ENCODE data around the gene EVC2.

DNA sequence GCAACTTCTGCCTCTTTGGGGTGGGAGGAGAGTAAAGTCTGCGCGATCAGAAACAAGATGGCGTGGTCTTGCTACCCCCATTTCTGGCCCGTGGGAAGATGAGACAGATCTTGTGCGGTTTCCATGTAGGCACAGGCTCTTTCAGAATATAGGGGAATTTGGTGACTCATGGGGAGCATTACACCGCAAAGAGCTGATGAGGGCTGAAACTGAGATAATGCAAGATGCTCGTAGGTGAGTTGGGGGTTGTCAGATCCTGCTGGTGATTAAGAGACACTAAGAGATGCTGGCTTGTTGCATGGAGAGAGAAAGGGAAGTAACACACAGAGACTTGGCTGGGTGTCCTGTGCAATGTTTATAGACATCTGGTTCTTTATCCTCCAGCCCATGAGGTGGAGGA, 4.2 kb upstream of the EVC2 start:
- TF ChIP-seq, protein P1, sequence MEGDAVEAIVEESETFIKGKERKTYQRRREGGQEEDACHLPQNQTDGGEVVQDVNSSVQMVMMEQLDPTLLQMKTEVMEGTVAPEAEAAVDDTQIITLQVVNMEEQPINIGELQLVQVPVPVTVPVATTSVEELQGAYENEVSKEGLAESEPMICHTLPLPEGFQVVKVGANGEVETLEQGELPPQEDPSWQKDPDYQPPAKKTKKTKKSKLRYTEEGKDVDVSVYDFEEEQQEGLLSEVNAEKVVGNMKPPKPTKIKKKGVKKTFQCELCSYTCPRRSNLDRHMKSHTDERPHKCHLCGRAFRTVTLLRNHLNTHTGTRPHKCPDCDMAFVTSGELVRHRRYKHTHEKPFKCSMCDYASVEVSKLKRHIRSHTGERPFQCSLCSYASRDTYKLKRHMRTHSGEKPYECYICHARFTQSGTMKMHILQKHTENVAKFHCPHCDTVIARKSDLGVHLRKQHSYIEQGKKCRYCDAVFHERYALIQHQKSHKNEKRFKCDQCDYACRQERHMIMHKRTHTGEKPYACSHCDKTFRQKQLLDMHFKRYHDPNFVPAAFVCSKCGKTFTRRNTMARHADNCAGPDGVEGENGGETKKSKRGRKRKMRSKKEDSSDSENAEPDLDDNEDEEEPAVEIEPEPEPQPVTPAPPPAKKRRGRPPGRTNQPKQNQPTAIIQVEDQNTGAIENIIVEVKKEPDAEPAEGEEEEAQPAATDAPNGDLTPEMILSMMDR (IDR thresholded peaks at IDR 0.05): no peak
- no peak for TF ChIP-seq POLR2A (IDR thresholded peaks at IDR 0.05)

Measured in body of pancreas (tissue), 4 donors.